Bladder microvascular endothelial cell (primary cell): Measurements from ENCODE around the gene CEP72. TPM values are rescaled to one million over a fixed set of nuclear protein-coding genes. Genes with fewer than 3 reads are reported as not detected.

Source experiments
- total RNA-seq: library from RNA; depleted of rRNA; stranded (reverse); fragments of >200 nt; gene quantifications from 2 replicates; pipeline ENCODE4 v1.2.3, GENCODE V29; 2014

CEP72 gene
- total RNA-seq: 3.4 and 3.8 TPM in 2 replicates

DNA sequence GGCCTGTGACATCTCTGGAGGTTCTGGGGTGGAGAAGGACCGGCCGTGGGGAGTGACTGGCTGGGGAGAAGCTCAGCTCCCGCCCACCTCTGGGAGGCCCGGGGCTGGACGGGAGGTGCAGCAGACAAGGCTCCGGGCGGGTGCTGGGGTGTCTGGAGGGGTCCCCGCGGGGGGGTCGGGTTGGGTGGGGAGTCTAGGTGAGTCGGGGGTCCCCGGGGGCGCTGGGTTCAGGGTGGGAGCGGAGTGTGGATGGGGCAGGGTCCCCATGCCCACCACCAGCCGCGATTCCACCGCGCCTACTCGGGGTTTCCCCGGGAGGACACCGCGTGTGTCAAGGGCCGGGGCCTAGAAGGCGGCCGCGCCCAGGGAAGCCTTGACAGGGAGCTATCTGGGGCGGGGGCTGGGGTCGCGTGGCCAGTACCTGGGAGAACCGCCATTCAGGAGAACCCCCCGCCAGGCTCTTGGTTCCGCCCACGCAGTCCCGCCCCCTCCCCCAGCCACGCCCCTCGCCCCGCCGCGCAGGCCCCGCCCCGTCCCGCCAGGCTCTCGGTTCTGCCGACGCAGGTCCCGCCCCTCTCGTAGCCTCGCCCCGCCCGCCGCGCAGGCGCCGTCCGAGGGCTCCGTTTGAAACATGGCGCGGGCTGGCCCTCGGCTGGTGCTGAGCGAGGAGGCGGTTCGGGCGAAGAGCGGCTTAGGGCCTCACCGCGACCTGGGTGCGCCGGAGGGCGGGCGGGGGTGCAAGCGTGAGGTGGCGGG is at the start of gene CEP72:
Gene CEP72, plus strand, starts transcription at position 610 of the 756 bp plus-strand sequence. Its CDS starts 22 bp downstream, at position 632.

DNA sequence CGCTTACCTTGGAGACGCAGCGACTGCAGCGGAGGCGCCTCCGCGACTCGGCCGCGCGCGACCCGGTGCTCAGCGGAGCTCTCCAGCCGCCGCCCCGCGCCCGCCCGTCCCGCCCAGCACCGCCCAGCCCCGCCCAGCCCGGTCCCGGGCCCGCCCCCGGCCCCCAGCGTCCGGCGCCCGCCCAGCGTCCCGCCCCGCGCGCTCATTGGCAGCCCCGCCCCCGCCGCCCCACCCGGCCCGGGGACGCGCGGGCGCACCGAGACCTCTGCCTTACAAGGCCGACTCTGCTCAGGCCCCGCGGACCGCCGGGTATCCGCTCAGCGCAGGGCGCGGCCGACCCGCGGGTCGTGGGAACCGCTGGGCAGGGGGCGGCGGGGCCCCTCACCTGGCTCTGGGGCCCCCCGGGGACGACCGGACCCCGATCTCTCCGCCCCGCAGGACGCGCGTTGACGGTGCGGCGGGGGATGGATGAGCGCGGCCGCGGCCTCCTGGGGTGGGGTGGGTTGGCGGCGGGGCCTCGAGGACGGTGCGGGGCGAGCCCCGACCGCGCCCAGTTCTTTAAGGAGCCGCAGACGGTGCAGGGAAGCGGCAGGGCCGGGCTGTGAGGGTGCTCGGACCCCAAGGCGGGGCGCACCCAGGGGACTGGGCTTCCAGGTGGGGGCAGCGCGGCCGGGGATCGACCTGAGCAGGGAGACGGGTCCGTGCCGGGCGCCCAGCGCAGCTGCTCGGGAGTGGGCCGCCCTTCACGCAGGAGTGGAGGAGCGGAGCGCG is 81.3 kb downstream of the CEP72 start, which contains the start of gene TPPP:
Gene TPPP, minus strand, starts transcription at position 82 of the 771 bp plus-strand sequence. CDS start 15,292 bp downstream, outside the sequence.

Other genes starting within 250 kb of the CEP72 start
- gene EXOC3, start 169.2 kb upstream of the CEP72 start, total RNA-seq: 27.0 and 49.5 TPM in 2 replicates
- 0.32 and 0.69 TPM in 2 replicates for gene SLC9A3, start 87.9 kb upstream of the CEP72 start, total RNA-seq
- 0.16 and 0.19 TPM in 2 replicates for gene TPPP, start 81.0 kb downstream of the CEP72 start, total RNA-seq
- not detected in 2 replicates for gene ZDHHC11B, start 172.4 kb downstream of the CEP72 start, total RNA-seq
- gene ZDHHC11, start 238.6 kb downstream of the CEP72 start, total RNA-seq: 0.32 and 2.1 TPM in 2 replicates